GM23338 (cell line): Measurements from ENCODE around the gene ITGA3. TPM values are rescaled to one million over a fixed set of nuclear protein-coding genes. Genes with fewer than 3 reads are reported as not detected.
A peak's percentile ranks its signal among the peaks of the same experiment; 100 is the strongest.

Experiments
- ATAC-seq: fragments of 200-7000 bp; cut with Tn5 transposase; 3 replicates; pipeline ENCODE4 v1.9.1; 2020
- DNase-seq: peaks from one replicate; pipeline ENCODE4 v3.0.0-alpha.2; 2015; ENCODE audit warnings: low spot score
- H2AFZ ChIP-seq: fragments of 200-600 bp; sonication (generic); 2 replicates; pipeline ENCODE4 v1.8.0; 2016; ENCODE audit warnings: antibody characterized with exemption, mild to moderate bottlenecking, moderate library complexity
- H3F3A ChIP-seq: fragments of 200-600 bp; sonication (generic); replicated peaks from 2 replicates; pipeline ENCODE4 v1.8.0; 2017; ENCODE audit warnings: antibody characterized with exemption, mixed run types, low read depth
- H3K27ac ChIP-seq: fragments of 200-600 bp; sonication (generic); 2 replicates; pipeline ENCODE4 v1.6.1; 2016; ENCODE audit warnings: low read depth
- H3K27me3 ChIP-seq: fragments of 200-600 bp; sonication (generic); 2 replicates; pipeline ENCODE4 v1.8.0; 2016; ENCODE audit warnings: mild to moderate bottlenecking, mixed run types, moderate library complexity; ENCODE audit not compliant: insufficient read depth
- H3K36me3 ChIP-seq: fragments of 200-600 bp; sonication (generic); 2 replicates; pipeline ENCODE4 v1.8.0; 2016; ENCODE audit warnings: mild to moderate bottlenecking; ENCODE audit not compliant: insufficient read depth
- H3K4me1 ChIP-seq: fragments of 200-600 bp; sonication (generic); 2 replicates; pipeline ENCODE4 v1.8.0; 2016; ENCODE audit warnings: mild to moderate bottlenecking, moderate library complexity; ENCODE audit not compliant: insufficient read depth
- H3K4me2 ChIP-seq: fragments of 200-600 bp; sonication (generic); 2 replicates; pipeline ENCODE4 v1.7.1; 2017; ENCODE audit warnings: mixed run types
- H3K4me3 ChIP-seq: fragments of 200-600 bp; sonication (generic); 2 replicates; pipeline ENCODE4 v1.6.1; 2016; ENCODE audit warnings: mixed run types
- H3K79me2 ChIP-seq: fragments of 200-600 bp; sonication (generic); replicated peaks from 2 replicates; pipeline ENCODE4 v1.8.0; 2017; ENCODE audit warnings: mild to moderate bottlenecking; ENCODE audit not compliant: insufficient read depth
- H3K9me2 ChIP-seq: fragments of 200-600 bp; sonication (generic); 2 replicates; pipeline ENCODE4 v1.8.0; 2017; ENCODE audit not compliant: insufficient read depth
- H4K20me1 ChIP-seq: fragments of 200-600 bp; sonication (generic); replicated peaks from 2 replicates; pipeline ENCODE4 v1.8.0; 2017; ENCODE audit warnings: mild to moderate bottlenecking; ENCODE audit not compliant: insufficient read depth
- H3K27ac Mint-ChIP-seq: 2 replicates; pipeline ENCODE4 v1.8.0; 2020; ENCODE audit warnings: inconsistent platforms, mild to moderate bottlenecking, moderate library complexity, mixed read lengths
- H3K27me3 Mint-ChIP-seq: 3 replicates; pipeline ENCODE4 v1.8.0; 2022; ENCODE audit warnings: low read depth, mild to moderate bottlenecking, moderate library complexity, mixed read lengths, inconsistent platforms; ENCODE audit not compliant: insufficient read depth, poor library complexity
- H3K36me3 Mint-ChIP-seq: 3 replicates; pipeline ENCODE4 v1.8.0; 2021; ENCODE audit warnings: low read depth, mild to moderate bottlenecking, inconsistent platforms, moderate library complexity, mixed read lengths
- H3K4me1 Mint-ChIP-seq: 3 replicates; pipeline ENCODE4 v1.8.0; 2020; ENCODE audit warnings: mild to moderate bottlenecking, inconsistent platforms, mixed read lengths
- H3K4me3 Mint-ChIP-seq: 3 replicates; pipeline ENCODE4 v1.8.0; 2021; ENCODE audit warnings: moderate library complexity, mild to moderate bottlenecking, inconsistent platforms, mixed read lengths
- H3K9me3 Mint-ChIP-seq: 3 replicates; pipeline ENCODE4 v1.8.0; 2020; ENCODE audit warnings: moderate library complexity, mild to moderate bottlenecking, inconsistent platforms, mixed read lengths
- CREB1 ChIP-seq: fragments of 250-450 bp; sonication (Bioruptor Pico); IDR thresholded peaks from 2 replicates; pipeline ENCODE4 v1.5.0; 2020; ENCODE audit warnings: low read depth, mild to moderate bottlenecking, moderate library complexity
- CTCF ChIP-seq, 2 experiments: fragments of 200-600 bp in 1 of 2; sonication (generic) in 1 of 2; conservative IDR thresholded peaks; 2 replicates each; pipeline versions ENCODE4 v1.5.1 to v1.6.1; 2016 to 2017; ENCODE audit warnings: antibody characterized with exemption in 2 of 2, low read depth in 2 of 2, mild to moderate bottlenecking in 2 of 2, moderate library complexity in 1 of 2
- EZH2 ChIP-seq: fragments of 200-600 bp; sonication (generic); IDR thresholded peaks from one replicate; pipeline ENCODE4 v1.8.0; 2017; ENCODE audit warnings: antibody characterized with exemption, mild to moderate bottlenecking, low read depth; ENCODE audit not compliant: unreplicated experiment
- JUNB ChIP-seq: IDR thresholded peaks from one replicate; pipeline ENCODE4 v1.6.1; 2016; ENCODE audit warnings: antibody characterized with exemption; ENCODE audit not compliant: unreplicated experiment
- POLR2AphosphoS5 ChIP-seq: IDR thresholded peaks from 2 replicates; pipeline ENCODE4 v1.6.1; 2016; ENCODE audit warnings: antibody characterized with exemption, low read depth
- REST ChIP-seq: IDR thresholded peaks from one replicate; pipeline ENCODE4 v1.6.1; 2018; ENCODE audit warnings: antibody characterized with exemption; ENCODE audit not compliant: unreplicated experiment
- STAT1 ChIP-seq: IDR thresholded peaks from one replicate; pipeline ENCODE4 v1.6.1; 2016; ENCODE audit warnings: antibody characterized with exemption; ENCODE audit not compliant: unreplicated experiment
- ZNF331 ChIP-seq: fragments of 250-450 bp; sonication (Bioruptor Pico); IDR thresholded peaks from 2 replicates; pipeline ENCODE4 v1.5.0; 2020; ENCODE audit warnings: low read depth, mild to moderate bottlenecking, moderate library complexity
- ZNF462 ChIP-seq: fragments of 250-450 bp; sonication (Bioruptor Pico); IDR thresholded peaks from 2 replicates; pipeline ENCODE4 v1.5.0; 2020; ENCODE audit warnings: mild to moderate bottlenecking, moderate library complexity
- polyA plus RNA-seq: library from polyadenylated mRNA; unstranded; fragments of >200 nt; fragmentation: Nextera tagmentation; extraction: Ambion mirVana; gene quantifications from 2 replicates; pipeline ENCODE4 v1.2.1, GENCODE V29; 2016
- total RNA-seq: library from RNA; depleted of rRNA; stranded (reverse); fragments of >200 nt; shearing (Covaris generic); gene quantifications from 2 replicates; pipeline ENCODE4 v1.2.3, GENCODE V29; 2014

The ITGA3 gene
- total and polyA plus RNA-seq, 2 experiments from 2014 or later, result 9.6 to 28.3 TPM

DNA sequence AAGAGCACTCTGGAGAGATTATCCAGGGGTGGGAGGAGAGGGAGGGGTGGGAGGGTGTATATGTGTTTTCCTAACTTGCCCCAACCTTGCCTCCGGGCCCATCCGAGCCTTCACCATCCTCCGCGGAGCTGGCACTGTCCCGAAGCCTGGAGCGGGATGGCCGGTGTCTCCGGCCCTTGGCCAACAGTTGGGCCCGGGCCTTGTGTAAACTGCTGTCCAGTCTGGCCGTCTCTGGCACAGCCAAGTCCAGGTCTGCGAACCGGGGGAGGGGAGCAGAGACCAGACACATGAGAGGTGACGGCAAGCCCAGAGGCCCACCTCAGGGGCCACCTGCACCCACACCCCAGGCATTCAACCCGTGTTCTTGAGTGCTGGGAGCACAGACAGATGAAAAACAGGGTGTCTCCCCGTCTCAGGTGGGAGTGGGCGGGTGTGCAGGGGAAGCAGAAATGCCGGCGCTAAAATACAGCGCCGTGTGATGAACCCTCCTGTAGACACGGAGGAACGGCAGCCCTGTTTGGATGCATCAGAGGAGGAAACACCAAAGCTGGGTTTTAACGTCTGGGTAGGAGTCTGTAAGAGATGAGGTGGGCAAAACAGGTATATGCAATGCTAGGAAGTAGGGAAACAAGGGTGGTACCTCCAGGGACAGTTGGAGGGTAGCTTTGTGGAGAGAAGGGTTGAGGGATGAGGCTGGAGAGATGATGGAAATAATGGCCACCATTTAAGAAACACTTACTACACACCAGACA is 62.3 kb downstream of the ITGA3 start:
- Histone ChIP-seq H2AFZ (no peak overlapping the region), H3K4me3 (no peak overlapping the region), H3K4me2 (peak overlapping the region; percentile 78; the same call in 1 of the 2 replicates), H3K4me1 (peaks cover 15% of the 10 kb centered on the region; the same call in 1 of the 2 replicates), H3K27me3 (peaks cover 44% of the 10 kb centered on the region), H3K79me2 (no peaks in the 10 kb centered on the region), H4K20me1 (no peaks in the 10 kb centered on the region), H3F3A (peaks cover 6% of the 10 kb centered on the region; the same call in 1 of the 2 replicates), H3K9me2 (no peaks in the 10 kb centered on the region), H3K36me3 (no peaks in the 10 kb centered on the region), H3K27ac (no peak overlapping the region)
- H3K4me3 Mint-ChIP-seq, result peak overlapping the region; percentile 65; the same call in 1 of the 3 replicates
- ATAC-seq, result no peak
- peaks cover 4% of the 10 kb centered on the region; the same call in 2 of the 3 replicates for H3K36me3 Mint-ChIP-seq
- peaks cover 43% of the 10 kb centered on the region for H3K27me3 Mint-ChIP-seq
- no peak for DNase-seq
- TF ChIP-seq REST (no peak), CREB1 (no peak), STAT1 (no peak), ZNF462 (CRISPR knock-in tag) (no peak), EZH2 (no peak), ZNF331 (CRISPR knock-in tag) (no peak), CTCF (conservative IDR thresholded peaks at IDR 0.05; ENCODE audit: low read depth in 2 of 2) (no peak), JUNB (no peak), POLR2AphosphoS5 (no peak)
- peaks cover 31% of the 10 kb centered on the region for H3K4me1 Mint-ChIP-seq
- H3K9me3 Mint-ChIP-seq, result no peaks in the 10 kb centered on the region
- no peak overlapping the region for H3K27ac Mint-ChIP-seq
